ENCODE results near the gene FADS1. TPM values are rescaled to one million over a fixed set of nuclear protein-coding genes. Genes with fewer than 3 reads are reported as not detected.

Gene FADS1
- total and polyA plus RNA-seq, 2 of the 8 experiments (the other 6 are each of a cell fraction or from before 2014, with no cell fraction given) = 115 to 141 TPM

- TF ChIP-seq GABPA (IDR thresholded peaks at IDR 0.05; ENCODE audit: borderline replicate concordance, insufficient read depth, low read length) (no peak), SP1 (IDR thresholded peaks at IDR 0.05; ENCODE audit: low read depth, low read length) (no peak), E2F6 (IDR thresholded peaks at IDR 0.05) (no peak), CEBPB (IDR thresholded peaks at IDR 0.05; ENCODE audit: low read depth, low read length) (no peak)
Observed at GRCh38 chr11:61762798-61763197, 54.0 kb downstream of the FADS1 start (continued).
